LNCaP clone FGC (cell line): ENCODE results near the gene ADRA1B.

Source experiments
- DNase-seq: peaks from one replicate; pipeline ENCODE4 v3.0.0-alpha.2; 2011; ENCODE audit warnings: low read depth
- H3K4me3 ChIP-seq: 2 replicates; pipeline ENCODE4 v1.5.1; 2011; ENCODE audit warnings: mild to moderate bottlenecking, low read depth, low read length, control low read depth
- TF ChIP-seq, protein P1 (sequence below): IDR thresholded peaks from 2 replicates; pipeline ENCODE4 v1.5.1; 2012; ENCODE audit warnings: mild to moderate bottlenecking; ENCODE audit not compliant: control insufficient read depth, insufficient read depth; ENCODE audit errors: extremely low read depth

ADRA1B gene

DNA sequence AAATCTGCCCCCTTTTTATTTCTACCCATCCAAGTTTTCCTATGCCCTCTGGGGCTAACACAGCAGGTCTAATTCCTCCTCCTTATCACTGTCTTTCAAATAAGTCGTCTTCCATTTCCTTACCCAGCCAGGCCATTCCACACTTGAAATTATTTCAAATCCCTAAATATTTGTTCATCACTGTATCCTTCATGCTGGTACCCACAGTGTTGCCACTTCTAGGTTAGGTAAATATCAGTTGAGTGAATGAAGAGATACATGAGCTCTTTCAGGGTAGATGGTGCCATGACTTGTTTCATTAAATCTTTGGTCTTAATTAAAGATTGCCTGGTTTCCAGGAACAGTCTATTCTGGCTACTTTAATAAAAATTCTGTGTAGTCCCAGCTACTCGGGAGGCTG, 35.6 kb upstream of the ADRA1B start:
- no peak for DNase-seq
- TF ChIP-seq, protein P1, sequence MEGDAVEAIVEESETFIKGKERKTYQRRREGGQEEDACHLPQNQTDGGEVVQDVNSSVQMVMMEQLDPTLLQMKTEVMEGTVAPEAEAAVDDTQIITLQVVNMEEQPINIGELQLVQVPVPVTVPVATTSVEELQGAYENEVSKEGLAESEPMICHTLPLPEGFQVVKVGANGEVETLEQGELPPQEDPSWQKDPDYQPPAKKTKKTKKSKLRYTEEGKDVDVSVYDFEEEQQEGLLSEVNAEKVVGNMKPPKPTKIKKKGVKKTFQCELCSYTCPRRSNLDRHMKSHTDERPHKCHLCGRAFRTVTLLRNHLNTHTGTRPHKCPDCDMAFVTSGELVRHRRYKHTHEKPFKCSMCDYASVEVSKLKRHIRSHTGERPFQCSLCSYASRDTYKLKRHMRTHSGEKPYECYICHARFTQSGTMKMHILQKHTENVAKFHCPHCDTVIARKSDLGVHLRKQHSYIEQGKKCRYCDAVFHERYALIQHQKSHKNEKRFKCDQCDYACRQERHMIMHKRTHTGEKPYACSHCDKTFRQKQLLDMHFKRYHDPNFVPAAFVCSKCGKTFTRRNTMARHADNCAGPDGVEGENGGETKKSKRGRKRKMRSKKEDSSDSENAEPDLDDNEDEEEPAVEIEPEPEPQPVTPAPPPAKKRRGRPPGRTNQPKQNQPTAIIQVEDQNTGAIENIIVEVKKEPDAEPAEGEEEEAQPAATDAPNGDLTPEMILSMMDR = no peak
- H3K4me3 ChIP-seq = no peak overlapping the region

DNA sequence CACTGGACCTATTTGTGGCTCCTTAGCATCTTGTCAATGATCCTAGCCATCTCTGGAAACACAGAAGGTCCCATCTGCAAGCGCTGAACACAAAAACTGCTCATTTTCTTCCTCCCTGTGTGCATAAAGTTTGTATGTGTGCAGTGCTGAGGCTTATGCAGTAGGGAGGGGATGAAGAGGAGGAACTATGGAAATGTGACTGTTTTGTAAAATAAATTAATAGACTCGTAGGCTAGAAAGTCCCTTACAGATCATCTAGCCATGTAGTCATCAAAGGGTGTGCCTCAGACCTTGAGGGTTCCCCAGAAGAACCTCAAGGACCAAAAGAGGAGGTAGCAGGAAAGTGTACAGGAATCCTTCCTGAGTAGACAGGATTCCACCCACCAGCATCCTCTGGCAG, 34.3 kb upstream of the ADRA1B start:
- TF ChIP-seq, protein P1 = no peak
- DNase-seq = no peak
- H3K4me3 ChIP-seq = no peak overlapping the region

DNA sequence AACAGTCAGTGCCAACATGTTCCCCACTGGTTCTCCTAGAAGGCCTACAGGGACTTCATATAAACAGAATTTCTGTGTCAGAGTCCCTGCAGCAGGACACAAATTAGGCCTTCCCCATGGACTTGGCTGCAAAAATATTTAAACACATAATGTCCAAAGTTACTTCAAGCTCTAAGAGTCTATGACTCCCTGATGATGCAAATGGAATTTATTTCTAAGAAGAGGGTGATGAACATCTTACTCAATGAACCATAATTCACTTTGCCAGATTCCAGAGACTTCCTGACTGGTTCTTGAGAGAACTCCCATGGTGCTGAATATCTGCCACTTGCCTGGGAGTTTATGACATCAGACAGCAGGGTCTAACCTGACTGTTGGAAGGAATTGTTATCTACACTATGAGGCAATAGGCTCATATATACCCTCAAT, 32.7 kb upstream of the ADRA1B start:
- H3K4me3 ChIP-seq = no peak overlapping the region
- TF ChIP-seq, protein P1 = no peak
- DNase-seq = no peak

DNA sequence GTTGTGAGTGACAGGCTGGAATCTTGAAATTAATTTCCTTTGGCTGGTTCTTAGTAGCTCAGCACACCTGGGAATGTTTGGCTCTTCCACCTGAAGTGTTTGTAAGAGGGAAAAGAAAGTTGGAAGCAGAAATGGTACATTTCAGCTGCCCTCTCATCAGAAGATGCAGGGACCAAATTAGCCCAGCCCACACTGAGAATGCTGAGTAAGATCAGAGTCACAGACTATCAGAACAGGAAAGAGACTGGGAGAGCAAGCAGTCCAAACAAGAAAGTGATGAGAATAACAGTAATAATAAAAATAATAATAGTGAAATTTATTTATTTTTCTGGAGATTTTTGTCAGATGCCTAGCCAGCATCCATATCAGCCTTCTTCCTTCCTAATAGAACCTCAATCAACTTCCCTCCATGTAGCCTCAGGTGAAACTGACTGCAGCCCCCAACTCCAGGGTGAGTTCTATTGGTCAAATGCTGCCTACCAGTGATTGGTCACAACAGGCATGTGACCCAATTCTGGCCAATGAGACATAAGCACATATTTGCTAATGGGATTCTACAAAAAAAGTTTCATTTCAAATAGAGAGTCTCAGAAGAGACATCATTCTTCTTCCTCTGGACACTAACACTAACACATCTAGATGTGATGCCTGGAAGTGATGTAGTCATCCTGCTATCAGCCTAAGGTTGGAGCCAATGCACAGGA, 31.2 kb upstream of the ADRA1B start:
- H3K4me3 ChIP-seq = no peak overlapping the region
- TF ChIP-seq, protein P1 = no peak
- no peak for DNase-seq

DNA sequence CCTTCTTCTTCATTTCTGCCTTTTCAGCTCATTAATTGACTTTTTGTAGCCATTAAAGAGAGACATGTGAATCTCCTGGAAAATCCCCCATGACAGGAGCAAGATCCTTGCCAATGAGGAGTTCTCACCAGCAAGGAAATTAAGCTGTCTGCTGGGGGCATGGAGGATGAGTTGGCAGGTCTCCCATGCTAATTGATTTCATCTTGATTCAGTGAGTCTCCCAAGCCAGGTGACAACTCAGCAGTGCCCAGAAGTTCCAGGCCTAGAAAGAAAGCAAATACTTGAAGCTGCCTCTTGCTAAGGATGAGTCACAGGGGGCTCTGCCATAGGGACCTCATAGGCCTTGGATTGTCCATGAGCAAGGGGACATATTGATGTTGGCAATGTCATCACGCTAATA, 30.0 kb upstream of the ADRA1B start:
- TF ChIP-seq, protein P1 = no peak
- DNase-seq = no peak
- no peak overlapping the region for H3K4me3 ChIP-seq

DNA sequence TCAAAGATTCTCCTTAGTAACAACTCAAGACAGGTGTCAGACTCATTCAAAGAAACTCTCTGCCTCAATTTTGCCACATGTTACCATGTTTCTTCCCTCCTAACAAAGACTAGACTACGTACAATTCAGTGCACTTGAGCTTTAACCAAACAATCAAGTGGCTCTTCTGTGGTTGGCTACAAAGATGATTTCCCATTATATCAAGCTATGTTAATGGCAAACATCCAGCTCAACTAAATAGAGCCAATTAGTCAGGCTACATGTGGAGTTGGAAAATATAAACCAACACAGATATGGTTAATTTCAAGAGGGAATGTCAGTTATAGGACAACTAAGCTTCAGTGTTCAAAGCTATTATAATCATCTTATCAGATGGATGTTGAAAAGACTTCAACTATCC, 29.2 kb upstream of the ADRA1B start:
- no peak overlapping the region for H3K4me3 ChIP-seq
- DNase-seq = no peak
- TF ChIP-seq, protein P1 = no peak

DNA sequence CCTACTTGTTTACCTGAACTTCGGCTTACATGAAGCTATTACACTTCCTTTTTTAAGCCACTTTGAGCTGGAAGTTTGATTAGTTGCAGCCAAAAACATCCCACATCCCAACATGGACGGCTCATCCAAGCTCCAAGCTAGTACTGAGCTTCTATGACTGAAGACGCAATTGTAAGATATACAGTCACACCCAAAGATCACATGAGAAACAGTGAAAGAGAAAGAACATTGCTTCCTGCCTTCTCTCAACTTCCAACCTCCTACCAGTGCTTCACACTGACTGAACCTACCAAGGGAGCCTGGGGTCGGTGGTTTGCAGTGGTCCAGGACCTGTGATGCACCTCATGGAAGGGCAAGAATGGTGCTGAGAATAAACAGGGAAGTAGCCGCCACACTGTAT, 27.4 kb upstream of the ADRA1B start:
- TF ChIP-seq, protein P1 = no peak
- no peak overlapping the region for H3K4me3 ChIP-seq
- no peak for DNase-seq
